Neural cell (in vitro differentiated cells): ENCODE results near the gene HIVEP3. TPM values are rescaled to one million over a fixed set of nuclear protein-coding genes. Genes with fewer than 3 reads are reported as not detected.

Experiments
- H2AFZ ChIP-seq: fragments of 200-600, 300-800 bp; sonication (generic), shearing (Covaris generic); 2 replicates; pipeline ENCODE4 v1.6.0; 2014; ENCODE audit warnings: low read depth, mild to moderate bottlenecking, antibody characterized with exemption, low read length, moderate library complexity
- H3F3A ChIP-seq: fragments of 200-600 bp; shearing (Covaris generic); 2 replicates; pipeline ENCODE4 v1.6.1; 2016; ENCODE audit warnings: mild to moderate bottlenecking, moderate library complexity, mixed read lengths, antibody characterized with exemption, low read length; ENCODE audit not compliant: insufficient read depth, poor library complexity, severe bottlenecking
- H3K27ac ChIP-seq: fragments of 200-600, 300-800 bp; sonication (generic), shearing (Covaris generic); 2 replicates; pipeline ENCODE4 v1.5.1; 2014; ENCODE audit warnings: mild to moderate bottlenecking, low read length, moderate library complexity
- H3K27me3 ChIP-seq: fragments of 300-800, 200-600 bp; sonication (generic), shearing (Covaris generic); 2 replicates; pipeline ENCODE4 v1.6.0; 2014; ENCODE audit warnings: mild to moderate bottlenecking, low read depth, low read length, moderate library complexity; ENCODE audit not compliant: insufficient read depth
- H3K36me3 ChIP-seq: fragments of 300-800, 200-600 bp; sonication (generic), shearing (Covaris generic); 2 replicates; pipeline ENCODE4 v1.5.1; 2014; ENCODE audit warnings: mild to moderate bottlenecking, antibody characterized with exemption, low read length, moderate library complexity; ENCODE audit not compliant: insufficient read depth
- H3K4me2 ChIP-seq: fragments of 300-800, 200-600 bp; sonication (generic), shearing (Covaris generic); 2 replicates; pipeline ENCODE4 v1.6.0; 2014; ENCODE audit warnings: mild to moderate bottlenecking, low read length
- H3K4me3 ChIP-seq: fragments of 300-800, 200-600 bp; sonication (generic), shearing (Covaris generic); 2 replicates; pipeline ENCODE4 v1.5.1; 2014; ENCODE audit warnings: mild to moderate bottlenecking, low read length, moderate library complexity
- H3K79me2 ChIP-seq: fragments of 200-600 bp; shearing (Covaris generic); replicated peaks from 2 replicates; pipeline ENCODE4 v1.6.0; 2014; ENCODE audit warnings: mild to moderate bottlenecking, low read length, moderate library complexity; ENCODE audit not compliant: insufficient read depth
- H3K9ac ChIP-seq: fragments of 300-800, 200-600 bp; sonication (generic), shearing (Covaris generic); 2 replicates; pipeline ENCODE4 v1.6.1; 2016; ENCODE audit warnings: mild to moderate bottlenecking, low read length, mixed read lengths
- H3K9me2 ChIP-seq: fragments of 200-600 bp; shearing (Covaris generic); 2 replicates; pipeline ENCODE4 v1.6.1; 2016; ENCODE audit warnings: mild to moderate bottlenecking, low read length, mixed read lengths; ENCODE audit not compliant: insufficient read depth
- H3K9me3 ChIP-seq: fragments of 200-600, 300-800 bp; sonication (generic), shearing (Covaris generic); 2 replicates; pipeline ENCODE4 v1.6.1; 2016; ENCODE audit warnings: mild to moderate bottlenecking, mixed run types, low read length, moderate library complexity, mixed read lengths
- H4K20me1 ChIP-seq: fragments of 200-600 bp; shearing (Covaris generic); 2 replicates; pipeline ENCODE4 v1.6.1; 2016; ENCODE audit warnings: mild to moderate bottlenecking, mixed run types; ENCODE audit not compliant: insufficient read depth
- CTCF ChIP-seq: fragments of 450-650 bp; IDR thresholded peaks from 2 replicates; pipeline ENCODE4 v1.5.1; 2014; ENCODE audit warnings: antibody characterized with exemption, mild to moderate bottlenecking, moderate library complexity; ENCODE audit not compliant: poor library complexity, severe bottlenecking
- EP300 ChIP-seq: fragments of 450-650 bp; conservative IDR thresholded peaks from 2 replicates; pipeline ENCODE4 v1.6.1; 2014; ENCODE audit warnings: antibody characterized with exemption, mild to moderate bottlenecking, moderate library complexity; ENCODE audit not compliant: poor library complexity, severe bottlenecking
- EZH2 ChIP-seq: fragments of 200-600, 300-800 bp; shearing (Covaris generic), sonication (generic); IDR thresholded peaks from 2 replicates; pipeline ENCODE4 v1.6.1; 2014; ENCODE audit warnings: antibody characterized with exemption, low read length, borderline replicate concordance, mild to moderate bottlenecking; ENCODE audit not compliant: insufficient read depth, poor library complexity, severe bottlenecking
- MXI1 ChIP-seq: fragments of 450-650 bp; conservative IDR thresholded peaks from 2 replicates; pipeline ENCODE4 v1.6.1; 2014; ENCODE audit warnings: antibody characterized with exemption, mild to moderate bottlenecking; ENCODE audit not compliant: poor library complexity, severe bottlenecking
- POLR2AphosphoS5 ChIP-seq: IDR thresholded peaks from 2 replicates; pipeline ENCODE4 v1.6.1; 2012
- RAD21 ChIP-seq: fragments of 450-650 bp; conservative IDR thresholded peaks from 2 replicates; pipeline ENCODE4 v1.6.1; 2014; ENCODE audit warnings: antibody characterized with exemption, mild to moderate bottlenecking, moderate library complexity
- REST ChIP-seq: IDR thresholded peaks from 2 replicates; pipeline ENCODE4 v1.6.1; 2012; ENCODE audit warnings: borderline replicate concordance
- SMC3 ChIP-seq: fragments of 450-650 bp; conservative IDR thresholded peaks from 2 replicates; pipeline ENCODE4 v1.6.1; 2014; ENCODE audit warnings: antibody characterized with exemption, mild to moderate bottlenecking, moderate library complexity; ENCODE audit not compliant: poor library complexity
- TAF1 ChIP-seq: IDR thresholded peaks from 2 replicates; pipeline ENCODE4 v1.6.1; 2012; ENCODE audit warnings: low read depth
- polyA plus RNA-seq: library from polyadenylated mRNA; depleted of rRNA; stranded (reverse); fragments of >200 nt; gene quantifications from 2 replicates; pipeline ENCODE4 v1.2.3, GENCODE V29; 2014

Gene HIVEP3
- polyA plus RNA-seq, 1 donor from 2014 or later = 2.6 TPM

- Histone ChIP-seq H2AFZ (no peak overlapping the region), H3K9me3 (no peaks in the 10 kb centered on the region), H3K27ac (no peak overlapping the region), H3K79me2 (no peaks in the 10 kb centered on the region), H3K36me3 (no peaks in the 10 kb centered on the region), H4K20me1 (no peaks in the 10 kb centered on the region), H3K9me2 (no peaks in the 10 kb centered on the region), H3K4me3 (no peak overlapping the region), H3K27me3 (no peaks in the 10 kb centered on the region), H3F3A (no peaks in the 10 kb centered on the region), H3K4me2 (no peak overlapping the region), H3K9ac (no peak overlapping the region)
- TF ChIP-seq MXI1 = no peak
- no peak for TF ChIP-seq POLR2AphosphoS5
- no peak for TF ChIP-seq RAD21
- TF ChIP-seq TAF1 = no peak
- TF ChIP-seq REST = no peak
- TF ChIP-seq EZH2 = no peak
- no peak for TF ChIP-seq SMC3
- TF ChIP-seq CTCF = no peak
- no peak for TF ChIP-seq EP300
Observed at GRCh38 chr1:41848216-41848952, 70.3 kb downstream of the HIVEP3 start.

DNA sequence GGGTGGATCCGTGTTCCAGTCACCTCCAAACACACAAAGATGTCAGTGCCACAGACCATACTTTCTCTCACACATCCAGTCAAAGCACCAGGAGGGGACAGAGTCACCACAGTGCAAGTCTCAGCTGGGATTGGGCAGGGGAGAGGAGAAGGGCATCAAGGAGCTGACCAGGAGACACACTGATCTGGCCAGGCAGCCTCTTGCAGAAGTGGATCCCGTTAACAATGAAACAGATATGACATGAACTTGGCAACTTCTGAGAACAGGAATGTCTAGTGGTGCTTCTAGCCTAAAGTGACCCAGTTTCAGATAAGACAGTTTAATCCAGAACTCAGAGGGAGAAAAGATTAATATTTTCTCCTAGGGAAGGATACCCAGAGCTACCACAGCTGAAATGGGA lies 71.0 kb downstream of the HIVEP3 start:
- TF ChIP-seq REST (no peak), RAD21 (no peak), MXI1 (no peak), CTCF (no peak), SMC3 (no peak), TAF1 (no peak), EZH2 (no peak), POLR2AphosphoS5 (no peak), EP300 (no peak)
- Histone ChIP-seq H3K79me2 (no peaks in the 10 kb centered on the region), H3K9ac (no peak overlapping the region), H3K4me3 (no peak overlapping the region), H3K36me3 (no peaks in the 10 kb centered on the region), H3K27me3 (no peaks in the 10 kb centered on the region), H2AFZ (no peak overlapping the region), H3K27ac (no peak overlapping the region), H4K20me1 (no peaks in the 10 kb centered on the region), H3K9me3 (no peaks in the 10 kb centered on the region), H3K9me2 (no peaks in the 10 kb centered on the region), H3K4me2 (no peak overlapping the region), H3F3A (no peaks in the 10 kb centered on the region)
